ENCODE results near the gene ATP1A2. TPM values are rescaled to one million over a fixed set of nuclear protein-coding genes. Genes with fewer than 3 reads are reported as not detected.
A peak's percentile ranks its signal among the peaks of the same experiment; 100 is the strongest.

ATP1A2 gene
- total RNA-seq, 1 donor from 2014 or later, result 11.0 TPM

DNA sequence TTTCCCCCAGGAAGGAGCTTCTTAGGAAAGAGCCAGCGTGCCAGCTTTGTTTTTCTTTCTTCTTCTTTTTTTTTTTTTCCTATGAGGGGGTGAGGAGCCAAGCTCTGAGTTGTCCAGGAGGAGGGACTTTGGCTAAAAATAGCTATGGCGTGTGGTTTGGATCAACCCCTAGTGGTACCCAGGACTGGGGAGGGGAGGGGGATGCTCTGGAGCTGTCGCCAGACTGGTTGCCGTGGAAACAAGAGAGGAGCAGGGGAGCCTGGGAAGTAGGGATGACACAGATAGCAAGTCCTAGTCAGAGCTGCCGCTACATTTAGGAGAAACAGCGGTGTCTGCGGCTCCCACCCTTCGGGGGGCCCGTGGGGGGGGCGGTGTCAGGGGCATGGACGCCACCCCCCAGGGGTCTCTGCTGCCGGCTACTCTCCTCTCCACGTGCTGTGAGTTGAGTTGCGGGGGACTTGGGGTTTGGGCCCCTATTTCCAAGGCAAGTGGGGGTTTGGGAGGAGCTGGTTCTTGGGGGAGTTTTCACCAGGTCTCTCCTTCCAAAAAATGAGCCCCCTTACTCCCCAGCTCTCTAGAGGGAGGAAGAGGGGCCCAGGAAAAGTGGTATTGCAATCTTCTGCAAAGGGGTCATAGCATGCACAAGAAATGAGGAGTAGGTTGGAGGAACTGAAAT is 34.2 kb upstream of the ATP1A2 start, which contains the start of gene KCNJ9:
TSS of gene KCNJ9 (plus strand) at position 278 of the 676 bp plus-strand sequence. CDS start 2,493 bp downstream, outside the sequence.
- no peak for DNase-seq (ENCODE audit: extremely low spot score in 2 of 2)
- intact Hi-C loops (cut with DNase I), result no loop called here
- TF ChIP-seq POLR2A (IDR thresholded peaks at IDR 0.05), result no peak
- TF ChIP-seq, protein P1, sequence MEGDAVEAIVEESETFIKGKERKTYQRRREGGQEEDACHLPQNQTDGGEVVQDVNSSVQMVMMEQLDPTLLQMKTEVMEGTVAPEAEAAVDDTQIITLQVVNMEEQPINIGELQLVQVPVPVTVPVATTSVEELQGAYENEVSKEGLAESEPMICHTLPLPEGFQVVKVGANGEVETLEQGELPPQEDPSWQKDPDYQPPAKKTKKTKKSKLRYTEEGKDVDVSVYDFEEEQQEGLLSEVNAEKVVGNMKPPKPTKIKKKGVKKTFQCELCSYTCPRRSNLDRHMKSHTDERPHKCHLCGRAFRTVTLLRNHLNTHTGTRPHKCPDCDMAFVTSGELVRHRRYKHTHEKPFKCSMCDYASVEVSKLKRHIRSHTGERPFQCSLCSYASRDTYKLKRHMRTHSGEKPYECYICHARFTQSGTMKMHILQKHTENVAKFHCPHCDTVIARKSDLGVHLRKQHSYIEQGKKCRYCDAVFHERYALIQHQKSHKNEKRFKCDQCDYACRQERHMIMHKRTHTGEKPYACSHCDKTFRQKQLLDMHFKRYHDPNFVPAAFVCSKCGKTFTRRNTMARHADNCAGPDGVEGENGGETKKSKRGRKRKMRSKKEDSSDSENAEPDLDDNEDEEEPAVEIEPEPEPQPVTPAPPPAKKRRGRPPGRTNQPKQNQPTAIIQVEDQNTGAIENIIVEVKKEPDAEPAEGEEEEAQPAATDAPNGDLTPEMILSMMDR (IDR thresholded peaks at IDR 0.05), result no peak
- no peak for TF ChIP-seq POLR2AphosphoS5 (IDR thresholded peaks at IDR 0.05; ENCODE audit: insufficient read depth in 1 of 2, low read depth in 1 of 2)
- Histone ChIP-seq H3K4me1 (peaks cover 7% of the 10 kb centered on the region), H3K27ac (no peak within 1 kb of the TSS), H3K9me3 (no peaks in the 10 kb centered on the region), H3K36me3 (no peaks in the 10 kb centered on the region), H3K4me3 (no peak within 1 kb of the TSS), H3K27me3 (peaks cover 5% of the 10 kb centered on the region)

DNA sequence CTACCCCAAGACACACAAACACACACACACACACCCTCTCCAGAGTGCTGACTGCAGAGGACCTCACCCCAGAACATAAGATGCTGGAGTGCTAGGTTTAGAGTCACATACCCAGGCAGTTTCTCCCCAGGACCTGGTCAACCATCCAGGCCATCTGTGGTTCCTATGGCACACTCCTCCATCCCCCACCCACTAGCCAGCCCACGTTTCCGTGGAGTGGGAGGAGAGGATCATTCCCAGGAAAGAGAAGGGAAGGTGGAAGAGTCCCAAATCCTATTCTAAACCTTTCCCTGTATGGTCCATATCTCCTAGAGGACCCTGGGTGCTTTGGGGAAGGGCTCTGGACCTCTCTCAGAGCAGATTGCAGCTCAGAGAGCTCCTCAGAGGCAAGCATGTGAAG is 33.1 kb upstream of the ATP1A2 start:
- H3K9me3 ChIP-seq, result no peaks in the 10 kb centered on the region
- no peak for DNase-seq (ENCODE audit: extremely low spot score in 2 of 2)
- intact Hi-C loops (cut with DNase I), result no loop called here
- no peak overlapping the region for H3K27ac ChIP-seq
- TF ChIP-seq, protein P1 (IDR thresholded peaks at IDR 0.05), result no peak
- TF ChIP-seq POLR2AphosphoS5 (IDR thresholded peaks at IDR 0.05; ENCODE audit: insufficient read depth in 1 of 2, low read depth in 1 of 2) (no peak), POLR2A (IDR thresholded peaks at IDR 0.05) (no peak)
- peaks cover 5% of the 10 kb centered on the region for H3K27me3 ChIP-seq
- peaks cover 7% of the 10 kb centered on the region for H3K4me1 ChIP-seq
- H3K36me3 ChIP-seq, result no peaks in the 10 kb centered on the region
- no peak overlapping the region for H3K4me3 ChIP-seq

DNA sequence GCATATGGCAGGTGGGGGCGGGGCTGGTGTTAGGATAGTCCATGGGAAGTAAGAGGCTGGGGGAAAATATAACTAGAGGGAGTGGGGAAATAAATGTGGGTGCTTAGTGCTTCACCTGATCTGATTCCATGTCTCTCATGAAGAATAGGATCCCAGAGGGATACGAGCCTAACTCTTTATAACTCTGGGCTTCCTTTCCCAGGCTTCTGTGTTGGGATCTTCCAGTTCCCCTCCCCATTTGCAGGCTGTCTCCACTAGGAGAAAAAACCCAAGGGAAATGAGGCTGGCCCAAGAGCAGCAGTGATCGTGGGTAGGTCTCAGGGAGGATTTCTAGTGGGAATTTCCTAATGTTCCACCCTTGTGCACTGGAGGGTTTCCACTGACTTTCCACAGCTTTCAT is 32.6 kb upstream of the ATP1A2 start:
- no peak for TF ChIP-seq POLR2A (IDR thresholded peaks at IDR 0.05)
- TF ChIP-seq POLR2AphosphoS5 (IDR thresholded peaks at IDR 0.05; ENCODE audit: insufficient read depth in 1 of 2, low read depth in 1 of 2), result no peak
- TF ChIP-seq, protein P1 (IDR thresholded peaks at IDR 0.05), result no peak
- H3K27ac ChIP-seq, result no peak overlapping the region
- no peaks in the 10 kb centered on the region for H3K36me3 ChIP-seq
- no peak for DNase-seq (ENCODE audit: extremely low spot score in 2 of 2)
- peaks cover 5% of the 10 kb centered on the region for H3K27me3 ChIP-seq
- no peaks in the 10 kb centered on the region for H3K9me3 ChIP-seq
- H3K4me3 ChIP-seq, result no peak overlapping the region
- intact Hi-C loops (cut with DNase I), result no loop called here
- peaks cover 7% of the 10 kb centered on the region for H3K4me1 ChIP-seq

DNA sequence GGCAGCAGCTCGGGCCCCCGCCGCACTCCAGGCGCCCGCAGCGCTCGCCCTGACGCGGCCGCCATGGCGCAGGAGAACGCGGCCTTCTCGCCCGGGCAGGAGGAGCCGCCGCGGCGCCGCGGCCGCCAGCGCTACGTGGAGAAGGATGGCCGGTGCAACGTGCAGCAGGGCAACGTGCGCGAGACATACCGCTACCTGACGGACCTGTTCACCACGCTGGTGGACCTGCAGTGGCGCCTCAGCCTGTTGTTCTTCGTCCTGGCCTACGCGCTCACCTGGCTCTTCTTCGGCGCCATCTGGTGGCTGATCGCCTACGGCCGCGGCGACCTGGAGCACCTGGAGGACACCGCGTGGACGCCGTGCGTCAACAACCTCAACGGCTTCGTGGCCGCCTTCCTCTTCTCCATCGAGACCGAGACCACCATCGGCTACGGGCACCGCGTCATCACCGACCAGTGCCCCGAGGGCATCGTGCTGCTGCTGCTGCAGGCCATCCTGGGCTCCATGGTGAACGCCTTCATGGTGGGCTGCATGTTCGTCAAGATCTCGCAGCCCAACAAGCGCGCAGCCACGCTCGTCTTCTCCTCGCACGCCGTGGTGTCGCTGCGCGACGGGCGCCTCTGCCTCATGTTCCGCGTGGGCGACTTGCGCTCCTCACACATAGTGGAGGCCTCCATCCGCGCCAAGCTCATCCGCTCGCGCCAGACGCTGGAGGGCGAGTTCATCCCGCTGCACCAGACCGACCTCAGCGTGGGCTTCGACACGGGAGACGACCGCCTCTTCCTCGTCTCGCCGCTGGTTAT is 31.4 kb upstream of the ATP1A2 start:
- intact Hi-C loops (cut with DNase I), result no loop called here
- TF ChIP-seq, protein P1 (IDR thresholded peaks at IDR 0.05), result peak in 2 of 3 experiments; percentile 45 to 46
- no peak for TF ChIP-seq POLR2A (IDR thresholded peaks at IDR 0.05)
- TF ChIP-seq POLR2AphosphoS5 (IDR thresholded peaks at IDR 0.05; ENCODE audit: insufficient read depth in 1 of 2, low read depth in 1 of 2), result no peak
- Histone ChIP-seq H3K36me3 (peaks cover 0 to 8% of the 10 kb centered on the region in 2 donors), H3K4me3 (peak overlapping the region in 1 of 2 donors; percentile 45), H3K4me1 (peaks cover 7% of the 10 kb centered on the region), H3K9me3 (no peaks in the 10 kb centered on the region), H3K27ac (no peak overlapping the region), H3K27me3 (peaks cover 5% of the 10 kb centered on the region)
- no peak for DNase-seq (ENCODE audit: extremely low spot score in 2 of 2)

Measured in vagina (tissue), 2 donors.